KG1 (cell line): ENCODE data around the gene INPP5E.

Experiments
- DNase-seq: peaks from one replicate; lab custom pipeline; 2025; lab: John Stamatoyannopoulos, UW

Gene INPP5E

GRCh38 chr9:136439481-136440408, at the start of gene INPP5E:
TSS of gene INPP5E (minus strand) at chr9:136439845. CDS start at chr9:136439419, 426 bp downstream.
- peak; percentile 26 for DNase-seq

DNA sequence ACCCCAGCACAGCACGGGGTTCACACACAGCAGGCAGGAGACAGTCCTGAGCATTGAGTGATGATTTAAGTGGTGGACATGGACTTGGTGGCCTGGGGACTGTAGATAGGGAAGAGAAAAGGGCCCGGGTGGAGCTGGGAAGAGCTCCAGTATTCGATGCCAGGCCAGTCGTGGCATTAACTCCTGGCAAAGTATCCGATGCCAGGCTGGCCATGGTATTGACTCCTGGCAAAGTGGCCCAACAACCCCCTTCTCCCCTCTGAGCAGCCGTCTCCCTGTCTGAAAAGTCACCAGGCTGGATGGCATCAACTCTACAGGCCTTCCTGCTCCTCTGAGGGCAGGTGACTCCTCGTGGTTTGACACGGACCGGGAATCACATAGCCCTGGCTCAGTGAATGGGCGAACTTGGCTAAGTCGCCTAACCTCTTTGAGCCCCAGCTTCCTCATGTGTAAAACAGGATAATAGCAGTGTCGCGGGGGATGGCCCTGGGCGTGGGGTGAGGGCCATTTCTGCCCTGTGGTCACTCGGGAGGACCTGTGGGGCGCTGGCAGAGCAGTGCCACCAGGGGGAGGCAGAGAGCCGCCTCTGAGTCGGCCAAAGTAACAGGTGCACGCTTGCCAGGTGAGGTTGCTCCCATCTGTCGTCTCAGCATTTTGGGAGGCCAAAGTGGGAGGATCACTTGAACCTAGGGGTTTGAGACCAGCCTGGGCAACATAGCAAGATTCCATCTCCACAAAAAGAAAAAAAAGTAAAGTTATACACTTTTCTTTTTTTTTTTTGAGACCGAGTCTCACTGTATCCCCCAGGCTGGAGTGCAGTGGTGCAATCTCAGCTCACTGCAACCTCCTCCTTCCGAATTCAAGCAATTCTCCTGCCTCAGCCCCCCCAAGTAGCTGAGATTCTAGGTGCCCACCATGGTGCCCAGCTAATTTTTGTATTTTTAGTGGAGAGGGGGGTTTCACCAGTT, 48.9 kb upstream of the INPP5E start:
- no peak for DNase-seq

DNA sequence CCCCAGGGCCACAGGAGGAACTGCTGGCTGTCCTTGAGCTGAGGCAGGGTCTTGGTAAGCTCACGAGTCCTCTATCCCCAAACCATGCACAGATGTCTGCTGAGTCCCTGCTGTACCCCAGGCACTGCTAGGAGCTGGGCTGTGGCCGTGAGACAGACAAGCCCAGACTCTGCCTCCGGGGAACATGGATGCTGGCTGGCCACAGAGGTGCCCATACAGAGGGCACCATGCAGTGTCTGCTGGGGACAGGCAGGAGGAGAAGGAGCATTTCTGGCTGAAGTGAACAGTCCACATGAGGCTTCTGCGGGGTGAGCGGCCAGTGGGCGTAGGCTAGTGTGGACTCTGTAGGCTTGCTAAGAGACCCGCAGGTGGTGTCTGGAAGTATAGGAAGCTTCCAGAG, 48.0 kb upstream of the INPP5E start:
- no peak for DNase-seq

DNA sequence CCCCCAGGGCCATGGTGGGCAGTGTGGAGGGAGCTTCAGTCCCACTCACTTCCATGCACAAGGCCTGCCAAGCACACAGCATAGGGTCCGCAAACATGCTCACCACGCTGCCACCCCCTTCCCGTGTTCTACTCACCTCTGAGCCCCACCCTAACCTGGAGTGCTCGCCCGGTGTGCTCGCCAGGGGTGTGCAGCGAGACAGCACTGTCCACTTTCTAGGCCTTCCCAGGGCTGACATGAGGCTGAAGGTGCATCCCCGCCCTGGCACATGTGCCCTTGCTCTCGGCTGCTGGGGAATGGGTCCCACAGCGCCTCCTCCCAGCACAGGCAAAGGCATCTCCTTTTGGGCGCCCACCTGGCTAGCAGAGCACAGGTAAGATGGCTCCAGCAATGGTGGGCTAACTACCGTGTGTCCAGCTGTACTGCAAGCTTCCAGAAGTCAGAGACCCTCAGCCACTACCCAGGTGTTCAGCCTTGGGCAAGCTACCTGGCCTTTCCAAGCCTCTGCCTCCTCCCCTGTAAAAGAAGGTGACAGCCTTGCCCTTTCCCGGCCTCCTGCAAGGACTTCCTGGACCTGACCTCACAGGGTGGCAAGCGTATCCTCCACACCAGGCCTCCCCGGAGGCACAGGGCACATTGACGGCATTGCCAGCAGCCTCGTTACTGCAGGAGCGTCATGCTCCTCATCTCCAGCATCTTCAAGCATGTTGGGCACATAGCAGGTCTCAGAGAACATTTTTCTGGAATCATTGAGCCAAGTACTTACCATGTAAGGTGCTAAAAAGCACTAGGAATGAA, 47.4 kb upstream of the INPP5E start:
- DNase-seq, result no peak

GRCh38 chr9:136486131-136486530, 46.5 kb upstream of the INPP5E start:
- DNase-seq, result no peak

GRCh38 chr9:136485049-136486045, 45.7 kb upstream of the INPP5E start:
- peak; percentile 71 for DNase-seq

DNA sequence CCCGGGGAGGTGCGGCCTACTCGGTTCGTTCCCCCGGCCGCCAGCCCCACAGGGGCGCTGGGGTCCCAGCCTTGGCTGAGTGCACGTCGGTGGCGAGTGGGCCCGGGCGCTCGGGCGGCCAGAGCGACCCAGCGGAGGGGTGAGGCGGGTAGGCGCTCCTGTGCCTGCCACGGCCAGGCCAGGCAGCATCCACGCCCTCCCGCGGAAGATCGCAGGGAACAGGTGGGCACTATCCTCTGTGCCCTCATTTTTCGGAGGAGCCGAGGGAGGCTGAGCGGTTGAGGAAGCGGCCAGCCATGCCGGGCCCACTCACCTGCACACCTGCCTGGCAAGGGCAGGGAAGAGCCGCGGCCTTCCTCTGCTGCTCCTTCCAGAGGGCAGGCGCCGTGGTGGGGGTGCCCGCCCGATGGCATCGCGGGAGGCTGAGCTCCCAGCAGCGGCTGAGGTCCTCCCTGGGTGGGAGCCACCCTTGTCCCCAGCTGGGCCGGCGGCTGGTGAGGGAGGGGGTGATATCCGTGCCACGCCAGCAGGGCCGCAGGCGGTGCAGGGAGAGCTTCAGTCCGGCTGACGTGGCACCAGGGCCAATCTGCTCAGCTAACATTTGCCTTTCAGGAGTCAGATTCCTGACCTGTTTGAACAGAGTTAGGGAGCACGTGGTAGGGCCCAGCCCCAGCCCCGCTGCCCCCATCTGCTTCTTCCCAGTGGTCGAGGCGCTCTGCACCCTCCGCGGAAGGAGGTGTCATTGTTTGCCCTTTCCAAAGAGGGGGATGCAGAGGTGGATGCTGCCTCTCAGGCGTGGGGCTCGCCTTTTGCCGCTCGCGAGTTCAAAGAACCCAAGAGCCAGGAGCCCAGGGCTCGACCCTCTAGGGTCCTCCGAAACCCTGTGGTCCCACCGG, 44.8 kb upstream of the INPP5E start:
- DNase-seq, result no peak

- peak; percentile 84 for DNase-seq
These were observed 44.0 kb upstream of the INPP5E start for GRCh38 chr9:136483589-136484152.

DNA sequence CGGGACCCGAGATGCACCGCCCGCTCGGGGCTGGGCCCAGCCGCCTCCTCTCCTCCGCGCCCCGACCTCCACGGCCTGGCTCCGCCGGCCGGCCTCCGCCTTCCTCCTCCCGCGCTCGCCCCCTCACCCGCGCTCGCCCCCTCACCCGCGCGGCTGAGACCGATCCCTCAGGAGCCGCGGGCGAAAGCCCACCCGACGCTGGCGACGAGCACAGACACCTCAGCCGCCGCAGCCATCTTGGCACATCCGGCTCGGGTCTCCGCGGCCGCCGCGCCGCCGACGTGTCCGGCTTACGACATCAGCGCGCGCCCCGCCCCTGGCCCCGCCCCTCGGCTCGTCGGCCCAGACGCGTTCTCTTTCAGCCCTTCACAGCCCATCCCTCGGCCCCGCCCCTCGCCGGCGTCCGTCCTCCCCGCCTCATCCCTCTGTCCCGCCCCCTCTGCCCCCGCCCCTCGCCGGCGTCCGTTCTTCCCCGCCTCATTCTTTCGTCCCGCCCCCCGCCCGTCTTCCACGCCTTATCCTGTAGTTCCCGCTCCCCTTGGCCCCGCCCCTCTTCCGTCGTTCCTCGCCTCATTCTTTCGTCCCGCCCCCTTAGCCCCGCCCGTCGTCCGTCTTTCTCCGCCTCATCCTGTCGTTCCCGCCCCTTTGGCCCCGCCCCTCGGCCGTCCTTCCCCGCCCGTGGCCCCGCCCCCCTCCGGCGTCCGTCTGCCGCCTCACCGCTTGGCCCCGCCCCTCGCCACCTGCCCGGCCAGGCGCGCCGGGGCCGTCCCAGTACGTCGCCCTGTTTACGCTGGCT, 43.3 kb upstream of the INPP5E start, which contains the start of gene SEC16A:
Gene SEC16A, minus strand, starts transcription at position 248 of the 796 bp plus-strand sequence. CDS start 5,425 bp downstream, outside the sequence.
- peak; percentile 98 for DNase-seq

DNA sequence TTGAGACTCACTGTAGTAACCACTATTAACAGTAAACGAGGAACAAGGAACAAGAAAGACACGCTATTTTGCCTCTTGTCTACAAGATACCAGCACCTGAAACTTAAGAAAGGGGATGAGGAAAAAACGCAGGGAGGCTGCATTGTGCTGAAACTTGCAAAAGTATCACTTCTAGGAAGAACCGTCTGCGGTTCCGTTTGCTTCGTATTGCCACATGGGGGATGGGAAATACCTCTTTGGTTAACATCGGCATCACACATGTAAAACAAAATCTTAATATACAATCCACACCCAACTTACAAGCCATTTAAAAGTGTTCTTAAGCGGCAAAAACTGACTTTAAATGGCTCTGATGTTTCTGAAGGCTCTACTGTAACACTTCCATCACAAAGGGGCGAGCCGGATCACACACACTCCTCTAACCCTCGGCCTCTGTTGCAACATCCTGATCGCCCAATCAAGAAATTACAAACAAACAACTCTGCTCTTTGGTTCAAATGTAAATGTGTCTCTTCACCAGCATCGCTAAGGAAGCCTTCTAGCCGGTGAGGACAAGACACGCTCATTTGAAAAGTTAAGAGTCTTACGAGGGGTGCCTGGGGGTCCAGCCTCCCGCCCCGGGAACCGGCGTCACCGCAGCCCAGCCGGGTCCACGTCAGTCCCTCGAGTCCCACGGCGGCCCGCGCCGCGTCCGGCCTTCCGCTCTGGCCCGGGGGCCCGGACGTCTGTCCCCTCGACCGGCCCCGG, 42.6 kb upstream of the INPP5E start:
- DNase-seq, result no peak

- no peak for DNase-seq
These were observed 41.9 kb upstream of the INPP5E start for GRCh38 chr9:136481558-136481957.

GRCh38 chr9:136476369-136477150, 36.9 kb upstream of the INPP5E start:
- no peak for DNase-seq

DNA sequence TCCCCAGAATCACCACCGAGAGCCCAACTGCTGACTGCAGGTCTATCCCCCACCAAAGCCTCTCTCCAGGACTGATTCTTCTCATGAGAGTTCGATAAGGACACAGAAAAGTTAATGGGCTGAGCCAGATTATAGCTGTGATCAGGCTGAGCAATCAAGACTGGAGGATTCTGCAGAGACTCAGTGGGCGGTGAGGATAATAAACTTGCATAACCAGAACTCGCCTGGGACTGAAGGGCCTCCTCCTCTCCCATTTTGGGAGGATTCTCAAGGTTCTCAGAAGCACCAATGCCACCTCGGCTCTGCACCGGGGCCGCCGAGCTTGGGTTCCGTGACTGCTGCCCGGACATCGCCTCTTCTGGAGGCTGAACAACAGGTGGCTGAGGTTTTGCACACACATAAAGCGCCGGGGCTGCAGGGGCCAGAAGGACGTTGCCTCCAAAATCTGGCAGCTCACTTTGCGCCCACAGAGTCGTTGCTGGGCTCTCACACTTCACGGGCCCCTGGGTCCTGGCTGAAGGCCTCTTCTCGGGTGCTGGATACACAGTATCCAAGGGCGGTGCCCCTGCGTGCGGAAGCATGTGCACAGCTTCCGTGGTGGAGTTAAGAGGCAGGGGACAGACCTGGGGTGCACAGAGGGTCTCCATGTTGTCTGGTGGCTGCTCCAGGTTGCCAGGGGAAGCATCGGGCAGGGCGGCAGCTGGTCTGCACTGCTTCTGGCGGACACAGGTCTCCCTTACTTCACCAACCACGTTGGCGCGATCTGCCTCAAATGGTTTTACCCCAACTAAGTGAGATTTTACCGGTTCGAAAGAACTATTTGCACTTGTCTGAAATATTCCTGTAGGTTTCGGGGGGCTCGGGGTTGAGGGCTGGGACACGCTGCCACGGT, 35.6 kb upstream of the INPP5E start:
- DNase-seq, result no peak

DNA sequence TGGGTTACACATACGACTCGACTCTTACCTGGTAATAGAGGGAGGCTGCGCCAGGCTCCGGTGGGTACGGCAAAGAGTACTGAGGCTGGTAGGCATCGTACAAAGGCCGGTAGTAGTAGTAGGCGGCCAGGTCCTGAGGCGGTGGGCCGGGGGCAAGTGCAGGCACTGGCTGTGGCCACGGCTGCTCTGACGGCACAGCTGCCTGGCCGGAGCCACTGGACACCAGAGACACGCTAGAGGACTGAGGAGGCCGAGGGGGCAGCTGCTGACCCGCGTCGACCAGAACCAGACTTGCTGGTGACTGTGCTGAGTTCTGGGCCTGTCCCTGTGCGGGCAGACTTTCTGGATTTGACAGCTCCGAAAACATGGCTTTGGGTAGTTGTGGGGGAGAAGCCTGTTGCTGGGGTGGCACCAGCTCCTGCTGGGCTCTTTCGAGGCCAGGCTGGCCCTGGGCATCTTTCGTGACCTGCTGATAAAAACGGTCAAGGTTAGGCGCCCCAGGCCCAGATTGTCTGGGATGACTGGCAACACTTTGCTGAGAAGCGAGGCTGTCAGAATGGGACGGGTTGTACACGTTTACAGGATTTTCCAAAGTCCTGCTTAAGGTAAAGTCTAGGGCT, 34.5 kb upstream of the INPP5E start:
- DNase-seq, result no peak

DNA sequence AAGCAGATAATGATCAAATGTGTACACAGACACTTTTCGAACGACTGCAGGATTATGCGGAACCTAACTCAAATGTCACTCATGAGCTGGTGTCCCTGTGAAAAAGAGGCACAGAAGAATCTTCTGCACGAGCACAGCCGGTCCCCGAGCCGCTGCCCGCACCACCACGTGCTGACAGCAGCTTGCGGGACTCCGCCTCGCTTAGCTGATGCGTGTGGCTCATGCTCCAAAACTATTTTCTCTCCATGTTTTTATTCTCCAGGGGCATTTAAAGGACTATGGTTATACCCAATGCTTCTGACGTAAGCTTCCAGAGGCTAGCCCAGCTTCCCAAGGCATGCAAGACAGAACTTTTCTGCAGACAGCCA, 33.7 kb upstream of the INPP5E start:
- no peak for DNase-seq
